GM12878 (cell line): ENCODE measurements around the gene USH2A. TPM values are rescaled to one million over a fixed set of nuclear protein-coding genes. Genes with fewer than 3 reads are reported as not detected.

ENCODE experiments used
- ATAC-seq: fragments of 200-7000 bp; cut with Tn5 transposase; 3 replicates; pipeline ENCODE4 v1.9.1; 2020; ENCODE audit warnings: mild to moderate bottlenecking, moderate library complexity
- BruUV-seq: library from RNA; stranded (reverse); fragments of 400-500 nt; replicated peaks from 2 replicates; lab custom pipeline; 2021; lab: Mats Ljungman, UMichigan
- CTCF ChIA-PET: fragments of 300-600 bp; sonication (Branson Sonifier 250); formaldehyde crosslinking; extraction: SDS; loops from one replicate; lab custom pipeline; 2021; ENCODE audit warnings: inconsistent platforms; lab: Yijun Ruan, JAX
- POLR2A ChIA-PET: fragments of 350-600 bp; formaldehyde crosslinking; extraction: SDS; loops from one replicate; lab custom pipeline; 2021; ENCODE audit warnings: inconsistent platforms; lab: Charles Lee
- RAD21 ChIA-PET: fragments of 300-600 bp; sonication (Branson Sonifier 250); formaldehyde crosslinking; loops from one replicate; lab custom pipeline; 2023; ENCODE audit warnings: antibody characterized with exemption; ENCODE audit not compliant: unreplicated experiment; lab: Charles Lee
- SMC1A ChIA-PET: fragments of 300-600 bp; sonication (Branson Sonifier 250); formaldehyde crosslinking; loops from one replicate; lab custom pipeline; 2023; ENCODE audit not compliant: unreplicated experiment, uncharacterized antibody; lab: Charles Lee
- DNase-seq: peaks from one replicate; pipeline ENCODE4 v3.0.0-alpha.2; 2011; ENCODE audit warnings: low read depth, low spot score
- FAIRE-seq: peaks from 3 replicates; lab custom pipeline; 2011; peaks lifted over from hg19 to GRCh38; lab: Jason Lieb, UNC
- H2AFZ ChIP-seq: 2 replicates; pipeline ENCODE4 v1.6.0; 2011; ENCODE audit warnings: low read depth, low read length, control low read depth; ENCODE audit not compliant: control insufficient read depth
- H3K27ac ChIP-seq: 2 replicates; pipeline ENCODE4 v1.5.1; 2011; ENCODE audit warnings: control low read depth; ENCODE audit not compliant: control insufficient read depth, insufficient read depth
- H3K27me3 ChIP-seq, 2 experiments: replicated peaks in 1 of 2; 2 replicates each; pipeline versions ENCODE4 v1.6.0 to v1.6.1; 2011; ENCODE audit warnings: low read length in 1 of 2; ENCODE audit not compliant: control insufficient read depth in 2 of 2, insufficient read depth in 2 of 2
- H3K36me3 ChIP-seq, 2 experiments: 2 replicates each; pipeline ENCODE4 v1.5.1; 2011; ENCODE audit warnings: low read length in 1 of 2; ENCODE audit not compliant: control insufficient read depth in 2 of 2, insufficient read depth in 2 of 2
- H3K4me1 ChIP-seq: 2 replicates; pipeline ENCODE4 v1.6.1; 2011; ENCODE audit warnings: mild to moderate bottlenecking, low read length, moderate library complexity, mixed read lengths; ENCODE audit not compliant: control insufficient read depth, insufficient read depth
- H3K4me2 ChIP-seq: 2 replicates; pipeline ENCODE4 v1.6.0; 2011; ENCODE audit warnings: control low read depth; ENCODE audit not compliant: control insufficient read depth, insufficient read depth
- H3K4me3 ChIP-seq: fragments of 200-600 bp; sonication (generic); 2 replicates; pipeline ENCODE4 v1.5.1; 2016
- H3K79me2 ChIP-seq: 2 replicates; pipeline ENCODE4 v1.6.0; 2011; ENCODE audit warnings: low read length; ENCODE audit not compliant: control insufficient read depth, insufficient read depth
- H3K9ac ChIP-seq: 2 replicates; pipeline ENCODE4 v1.8.0; 2011; ENCODE audit warnings: low read length, control low read depth, mixed read lengths; ENCODE audit not compliant: control insufficient read depth, insufficient read depth
- H3K9me3 ChIP-seq: replicated peaks from 3 replicates; pipeline ENCODE4 v1.5.1; 2011; ENCODE audit warnings: mild to moderate bottlenecking, low read length; ENCODE audit not compliant: control insufficient read depth, insufficient read depth
- H4K20me1 ChIP-seq: 2 replicates; pipeline ENCODE4 v1.6.0; 2011; ENCODE audit not compliant: control insufficient read depth, insufficient read depth
- CTCF ChIP-seq, 3 experiments: IDR thresholded peaks in 2 of 3; conservative IDR thresholded peaks in 1 of 3; 2 replicates each; pipeline ENCODE4 v1.5.1; 2011; ENCODE audit warnings: low read depth in 3 of 3, low read length in 3 of 3, mild to moderate bottlenecking in 3 of 3, control low read depth in 2 of 3, moderate library complexity in 2 of 3, inconsistent platforms in 1 of 3, mixed read lengths in 1 of 3; ENCODE audit not compliant: control insufficient read depth in 2 of 3, insufficient read depth in 1 of 3; ENCODE audit errors: extremely low read depth in 1 of 3
- MTA2 ChIP-seq: fragments of 450-650 bp; IDR thresholded peaks from 2 replicates; pipeline ENCODE4 v1.6.1; 2016; ENCODE audit warnings: low read depth, mild to moderate bottlenecking, moderate library complexity
- WGBS: methylation state at CpG from one replicate; pipeline ENCODE4 v1.1.6; 2016; ENCODE audit warnings: low lambda C conversion rate; ENCODE audit not compliant: insufficient replicate concordance, insufficient coverage; ENCODE audit errors: missing lambda C conversion rate; 5-methylcytosine and 5-hydroxymethylcytosine counted together
- in situ Hi-C: fragments of 300-500 bp; cut with MboI; formaldehyde crosslinking; loops from 9 replicates; pipeline ENCODE4 v1.14.3; 2018; ENCODE audit warnings: mixed read lengths
- intact Hi-C: fragments of 100-400 bp; cut with micrococcal nuclease; formaldehyde crosslinking; loops from one replicate; pipeline ENCODE4 v1.14.2; 2022; ENCODE audit not compliant: unreplicated experiment
- polyA plus RNA-seq, 11 experiments: library from polyadenylated mRNA; depleted of rRNA in 4 of 11; unstranded in 6 of 11; stranded (reverse) in 5 of 11; fragments of >200 nt; fragmentation: Nextera tagmentation in 4 of 11; fragmentation: Illumina TruSeq in 1 of 11; extraction: Ambion mirVana in 4 of 11; extraction: Trizol in 1 of 11; gene quantifications; 1 replicate in 1 of 11; 2 replicates in 10 of 11; pipeline versions ENCODE4 v1.2.1 to v1.2.3, GENCODE V29; 2011 to 2016; ENCODE audit warnings: inconsistent platforms in 2 of 11, missing spikeins in 2 of 11, low read depth in 1 of 11
- total RNA-seq, 4 experiments: library from RNA; depleted of rRNA in 3 of 4; stranded (reverse); fragments of >200 nt in 3 of 4; fragmentation: Illumina TruSeq in 1 of 4; extraction: Trizol in 1 of 4; gene quantifications; 2 replicates each; pipeline versions ENCODE4 v1.2.1 to v1.2.3, GENCODE V29; 2013 to 2021

The USH2A gene
- total and polyA plus RNA-seq, 10 of the 15 experiments (the other 5 are each of a cell fraction or from before 2014, with no cell fraction given) = under 0.01 to 0.20 (median 0.01) TPM; not detected in 2

GRCh38 chr1:215891266-215892057 is 531.8 kb downstream of the USH2A start:
- no peaks in the 10 kb centered on the region for H4K20me1 ChIP-seq
- H3K79me2 ChIP-seq = no peaks in the 10 kb centered on the region
- RAD21 ChIA-PET = interaction anchor here (1.0 to 1.9 kb wide), 5 partner anchors 12 to 330 kb away, joined by 3 to 8 read pairs (median 3); no protein-coding TSS in a partner anchor
- FAIRE-seq (no peak), DNase-seq (no peak), ATAC-seq (peak; percentile 62)
- H2AFZ ChIP-seq = no peak overlapping the region
- H3K4me2 ChIP-seq = no peak overlapping the region; the same call in 1 of the 2 replicates
- H3K27me3 ChIP-seq = no peaks in the 10 kb centered on the region; a peak in 1 of 4 replicates
- no peaks in the 10 kb centered on the region for H3K36me3 ChIP-seq
- no peak overlapping the region for H3K4me3 ChIP-seq
- SMC1A ChIA-PET = interaction anchor here (0.9 to 2.8 kb wide), 7 partner anchors 12 to 103 kb away, joined by 3 to 7 read pairs (median 5); no protein-coding TSS in a partner anchor
- H3K9me3 ChIP-seq = no peaks in the 10 kb centered on the region
- in situ Hi-C loops (no loop called here), intact Hi-C loops (no loop called here)
- no peak overlapping the region for H3K9ac ChIP-seq
- CTCF ChIA-PET = interaction anchor here (1.2 to 1.5 kb wide), 4 partner anchors 12 to 330 kb away, joined by 3 to 6 read pairs (median 4); no protein-coding TSS in a partner anchor
- no peak overlapping the region for H3K27ac ChIP-seq
- POLR2A ChIA-PET = interaction anchor here (1.1 kb wide), 1 partner anchor 13 kb away, joined by 3 read pairs; no protein-coding TSS in a partner anchor
- no peaks in the 10 kb centered on the region; the same call in 1 of the 2 replicates for H3K4me1 ChIP-seq
- 43% methylated on average over 7 of the region's 7 CpGs for whole genome bisulfite sequencing
- TF ChIP-seq MTA2 (peak; percentile 68), CTCF (IDR thresholded peaks at IDR 0.05 in 2 of 3, conservative IDR thresholded peaks at IDR 0.05 in 1 of 3; ENCODE audit: control insufficient read depth in 2 of 3, extremely low read depth in 1 of 3, insufficient read depth in 1 of 3, low read depth in 3 of 3, low read length in 3 of 3) (no peak)
- no TSS peak for BruUV-seq
